ENCODE measurements around the gene GRK1. TPM values are rescaled to one million over a fixed set of nuclear protein-coding genes. Genes with fewer than 3 reads are reported as not detected.
"Not testable (repeated sequence)": the region's sequence is repeated elsewhere in the genome, so short reads cannot be mapped to it uniquely, and the experiment has no call there.

The GRK1 gene
- polyA plus RNA-seq, 5 donors, result 0.99 to 3.0 (median 1.5) TPM

DNA sequence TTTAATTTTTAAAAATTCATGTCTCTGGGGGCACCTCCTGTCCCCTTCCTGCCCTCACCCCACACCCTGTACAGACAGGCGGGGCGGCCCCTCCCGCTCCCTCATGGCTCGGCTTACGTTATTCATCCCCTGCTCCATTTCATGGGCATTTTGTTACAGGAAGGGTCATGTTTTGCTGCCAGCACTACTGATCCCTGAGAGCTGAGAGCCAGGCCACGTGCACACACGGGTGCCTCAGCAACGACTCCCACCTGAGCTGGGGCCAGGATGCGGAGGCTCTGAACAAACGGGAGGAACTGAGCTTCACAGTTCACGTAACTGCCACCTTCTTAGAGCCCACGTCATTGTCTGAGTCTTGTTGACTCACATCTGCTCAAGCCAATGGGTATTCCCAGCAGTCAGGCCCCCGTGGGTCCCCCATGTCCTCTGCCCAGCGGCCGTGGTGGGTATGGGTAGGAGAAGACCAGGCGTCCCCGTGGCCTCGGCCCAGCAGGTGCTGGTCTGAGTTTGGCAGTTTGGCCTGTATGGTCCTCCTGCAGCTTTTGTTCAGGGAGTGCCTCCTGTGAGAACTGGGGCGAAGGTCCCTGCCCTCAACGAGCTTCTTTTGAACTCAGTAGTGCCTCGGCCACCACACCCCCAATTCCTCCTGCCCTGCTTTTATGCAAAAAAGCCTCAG lies 75.6 kb downstream of the GRK1 start:
- DNase-seq, result no peak

DNA sequence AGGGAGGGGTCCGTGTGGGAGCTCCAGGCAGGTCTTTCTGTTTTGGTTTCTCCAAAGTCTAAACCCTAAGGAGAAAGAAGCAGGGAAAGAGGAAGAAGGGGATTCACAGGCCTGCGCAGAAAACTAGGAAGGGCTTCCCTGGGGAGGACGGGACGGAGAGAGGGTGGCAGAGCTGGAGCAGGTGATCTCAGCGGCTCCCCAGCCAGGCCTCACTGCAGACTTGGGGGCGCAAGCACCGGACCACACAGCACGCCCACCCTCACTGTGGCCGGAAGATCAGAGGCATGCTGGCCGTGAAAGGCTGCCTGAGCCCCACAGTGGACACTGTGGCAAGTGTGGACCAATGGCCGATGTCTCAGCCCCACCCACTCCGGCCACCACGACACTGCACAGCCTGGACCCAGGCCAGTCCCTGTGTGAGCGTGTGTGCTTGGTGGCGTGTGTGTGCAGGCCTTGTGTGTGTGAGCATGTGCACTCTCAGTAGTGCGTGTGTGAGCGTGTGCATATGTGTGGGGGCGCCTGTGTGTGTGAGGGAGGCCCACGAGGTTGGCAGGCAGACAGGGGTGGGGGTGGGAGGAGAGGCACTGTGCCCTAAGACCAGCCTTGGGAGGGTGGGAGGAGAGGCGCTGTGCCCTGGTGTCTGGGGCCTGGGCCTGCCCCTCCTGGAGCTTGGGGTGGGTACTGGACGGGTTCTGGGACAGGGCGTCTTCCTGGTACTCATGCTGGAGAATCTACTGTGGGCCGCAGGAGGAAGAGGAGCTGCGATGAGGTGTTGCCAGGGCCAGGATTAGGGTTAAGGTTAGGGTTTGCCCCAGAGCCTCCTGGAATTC lies 76.6 kb downstream of the GRK1 start:
- no peak for DNase-seq

DNA sequence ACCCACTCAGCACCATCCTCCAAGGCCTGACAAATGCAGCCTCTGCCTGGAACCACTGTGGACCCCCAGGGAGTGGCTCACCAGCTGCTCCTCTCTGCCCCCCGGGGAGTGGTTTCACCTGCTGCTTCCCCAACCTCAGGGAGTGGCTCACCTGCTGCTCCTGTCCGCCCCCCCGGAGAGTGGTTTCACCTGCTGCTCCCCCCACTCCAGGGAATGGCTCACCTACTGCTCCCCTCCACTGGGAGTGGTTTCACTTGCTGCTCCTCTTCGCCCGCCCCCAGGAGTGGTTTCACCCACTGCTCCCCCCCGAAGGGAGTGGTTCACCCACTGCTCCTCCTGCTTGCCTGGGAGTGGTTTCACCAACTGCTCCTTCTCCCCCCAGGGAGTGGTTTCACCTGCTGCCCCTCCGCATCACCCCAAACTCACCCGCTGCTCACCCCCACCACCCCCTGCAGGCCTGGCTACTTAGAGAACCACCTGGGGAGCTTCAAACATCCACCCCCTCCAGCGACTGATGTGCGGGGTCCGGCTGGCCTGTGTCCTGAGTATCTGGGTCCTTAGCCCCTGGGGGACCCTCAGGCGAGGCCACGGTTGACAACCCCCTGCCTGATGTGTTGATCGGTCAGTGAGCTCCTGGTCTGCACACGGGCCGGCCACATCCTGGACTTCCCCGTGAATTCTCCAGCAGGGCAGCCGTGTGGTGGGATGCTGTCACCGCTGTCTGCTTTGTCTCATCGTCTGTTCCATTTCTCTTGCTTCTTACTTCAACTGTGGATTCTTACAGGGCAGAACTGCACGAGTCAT lies 77.4 kb downstream of the GRK1 start:
- DNase-seq, result no peak

DNA sequence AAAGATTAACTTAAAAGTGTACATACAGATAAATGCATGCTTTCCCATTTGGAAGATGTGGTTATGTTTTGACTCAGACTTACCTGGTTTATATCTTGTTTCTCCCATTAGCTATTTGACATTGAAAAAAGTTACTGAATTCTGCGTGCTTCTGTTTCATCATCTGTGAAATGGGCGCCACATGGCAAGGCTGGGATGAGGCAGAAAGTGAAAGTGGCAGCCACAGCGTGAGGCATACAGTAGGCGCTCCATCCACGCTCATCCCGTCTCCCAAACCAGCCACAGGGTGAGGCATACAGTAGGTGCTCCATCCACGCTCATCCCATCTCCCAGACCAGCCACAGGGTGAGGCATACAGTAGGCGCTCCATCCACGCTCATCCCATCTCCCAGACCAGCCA lies 78.0 kb downstream of the GRK1 start:
- no peak for DNase-seq

DNA sequence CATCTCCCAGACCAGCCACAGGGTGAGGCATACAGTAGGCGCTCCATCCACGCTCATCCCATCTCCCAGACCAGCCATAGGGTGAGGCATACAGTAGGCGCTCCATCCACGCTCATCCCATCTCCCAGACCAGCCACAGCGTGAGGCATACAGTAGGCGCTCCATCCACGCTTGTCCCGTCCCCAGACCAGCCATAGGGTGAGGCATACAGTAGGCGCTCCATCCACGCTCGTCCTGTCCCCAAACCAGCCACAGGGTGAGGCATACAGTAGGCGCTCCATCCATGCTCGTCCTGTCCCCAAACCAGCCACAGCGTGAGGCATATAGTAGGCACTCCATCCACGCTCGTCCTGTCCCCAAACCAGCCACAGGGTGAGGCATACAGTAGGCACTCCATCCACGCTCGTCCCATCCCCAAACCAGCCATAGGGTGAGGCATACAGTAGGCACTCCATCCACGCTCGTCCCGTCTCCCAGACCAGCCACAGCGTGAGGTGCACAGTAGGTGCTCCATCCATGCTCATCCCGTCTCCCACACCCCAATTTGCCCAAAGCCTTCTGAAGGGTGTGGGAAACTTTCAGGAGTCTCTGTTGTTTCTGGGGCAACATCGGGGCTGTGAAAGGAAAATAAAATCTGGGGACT lies 78.6 kb downstream of the GRK1 start:
- not testable (repeated sequence) for DNase-seq

DNA sequence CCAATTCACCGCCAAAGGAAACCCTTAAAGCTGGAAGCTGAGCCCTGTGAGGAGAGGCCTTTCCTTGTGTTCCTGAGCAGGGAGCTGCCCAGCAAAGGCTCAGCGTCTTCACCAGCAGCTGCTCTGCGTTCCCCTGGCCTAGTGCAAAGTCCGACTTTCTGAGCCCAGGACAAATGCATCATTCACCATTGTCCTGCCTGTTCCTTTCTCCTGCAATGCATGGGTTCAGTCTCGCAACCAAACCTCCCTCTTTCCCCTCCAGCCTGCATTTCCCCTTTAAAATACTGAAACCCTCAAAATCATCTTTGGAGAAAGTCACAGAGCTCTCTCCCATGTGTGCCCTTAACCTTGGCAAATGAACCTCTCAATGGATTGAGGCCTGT lies 79.1 kb downstream of the GRK1 start:
- no peak for DNase-seq

DNA sequence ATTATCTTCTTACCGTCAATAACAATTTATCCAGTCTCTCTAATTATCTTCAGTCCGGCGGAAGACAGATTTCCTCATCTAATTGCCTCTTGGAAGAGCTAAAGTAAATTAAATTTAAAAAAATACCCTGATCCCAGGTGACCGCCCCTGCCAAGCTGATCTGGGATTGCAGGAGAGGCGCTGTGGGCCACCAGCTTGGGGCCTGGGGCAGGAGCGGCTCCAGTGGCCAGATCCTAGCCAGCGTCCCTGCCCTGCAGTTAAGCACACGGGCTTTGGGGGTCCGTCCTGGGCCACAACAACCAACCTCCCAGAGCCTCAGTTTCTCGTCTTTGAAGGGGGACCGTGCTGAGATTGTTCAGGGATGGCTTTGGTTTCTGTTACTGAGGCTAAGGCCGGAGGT lies 79.7 kb downstream of the GRK1 start:
- no peak for DNase-seq

DNA sequence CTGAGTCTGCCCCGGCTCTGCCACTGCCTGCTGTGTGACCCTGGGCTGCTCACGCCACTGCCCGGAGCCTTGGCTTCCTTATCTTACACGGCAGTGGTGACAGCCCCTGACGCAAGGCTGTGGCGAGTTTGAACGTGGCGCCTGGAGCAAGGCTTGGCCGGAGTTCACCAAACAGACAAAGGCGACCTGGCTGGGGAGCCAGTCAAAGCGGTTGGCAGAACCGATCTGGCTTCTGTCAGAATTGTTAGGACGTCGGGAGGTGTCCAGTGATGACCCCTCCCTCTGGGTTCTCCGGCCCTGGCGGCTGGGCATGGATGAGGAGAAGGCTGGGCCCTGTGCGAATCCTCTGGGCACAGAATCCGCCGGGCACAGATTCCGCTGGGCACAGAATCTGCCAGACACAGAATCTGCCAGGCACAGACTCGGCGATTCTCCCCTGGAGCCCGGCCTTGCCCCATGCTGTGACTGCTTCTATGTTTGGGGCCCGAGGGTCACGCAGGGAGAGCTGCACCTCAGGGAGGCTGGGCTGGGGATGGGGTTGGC lies 80.3 kb downstream of the GRK1 start:
- DNase-seq, result no peak

DNA sequence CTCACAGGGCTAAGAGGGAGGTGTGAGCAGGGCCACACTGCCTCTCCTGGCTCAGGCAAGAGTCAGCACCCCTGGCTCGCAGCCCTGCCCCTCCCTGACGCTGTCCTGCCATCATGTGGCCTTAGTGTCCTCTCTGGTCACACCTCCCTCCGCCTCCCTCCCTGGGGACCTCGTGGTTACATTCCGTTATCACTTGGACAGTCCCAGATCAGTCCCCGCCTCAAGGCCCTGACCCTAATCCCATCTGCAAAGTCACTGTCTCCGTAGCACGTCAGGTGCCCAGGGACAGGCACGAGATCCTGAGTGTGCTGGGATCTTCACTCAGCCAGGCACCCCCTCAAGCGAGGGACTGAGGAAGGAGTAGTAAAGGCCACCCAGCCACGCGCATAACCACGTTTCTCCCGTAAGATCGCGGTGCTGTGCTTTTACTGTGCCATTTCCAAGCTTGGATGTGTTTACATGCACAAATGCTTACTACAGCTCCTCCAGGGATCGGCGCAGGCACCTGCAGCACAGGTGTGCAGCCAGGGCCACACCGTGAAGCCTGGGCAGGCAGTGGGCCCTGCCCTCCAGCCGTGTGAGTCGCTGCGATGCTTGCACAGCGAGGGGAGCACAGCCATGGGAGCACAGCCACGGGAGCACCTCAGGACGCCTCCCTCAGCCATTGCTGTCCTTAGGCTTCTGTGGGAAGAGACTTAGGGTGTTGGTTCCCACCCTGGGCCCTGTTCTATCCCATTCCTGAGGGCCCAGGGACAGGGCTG lies 81.3 kb downstream of the GRK1 start:
- DNase-seq, result no peak

DNA sequence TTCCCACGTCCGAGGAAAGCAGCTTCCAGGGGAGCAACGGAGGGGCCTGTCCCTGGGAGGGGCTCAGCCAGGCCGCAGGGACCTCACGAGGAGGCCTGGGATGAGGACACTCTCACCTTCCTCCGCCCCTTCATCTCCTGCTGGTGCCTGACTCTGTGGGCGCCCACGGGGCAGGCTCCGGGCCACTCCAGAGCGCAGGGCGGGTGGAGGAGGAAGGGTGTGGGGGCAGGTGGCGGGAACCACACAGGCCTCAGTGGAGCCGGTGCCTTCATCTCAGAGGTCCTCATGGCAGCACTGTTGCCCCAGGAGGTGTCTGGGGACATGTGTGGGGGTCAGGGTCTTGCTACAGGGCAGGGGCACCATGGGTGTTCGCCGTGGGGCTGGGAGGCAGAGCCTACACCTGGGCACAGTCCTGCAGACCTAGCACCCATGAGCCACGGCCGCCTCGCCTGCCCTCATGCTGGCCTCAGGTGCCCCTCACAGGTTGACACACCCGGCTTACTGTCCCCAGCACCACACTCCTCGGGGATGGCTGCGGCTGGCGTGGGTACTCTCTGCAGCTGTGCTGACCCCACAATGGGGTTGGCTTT lies 81.9 kb downstream of the GRK1 start:
- no peak for DNase-seq

DNA sequence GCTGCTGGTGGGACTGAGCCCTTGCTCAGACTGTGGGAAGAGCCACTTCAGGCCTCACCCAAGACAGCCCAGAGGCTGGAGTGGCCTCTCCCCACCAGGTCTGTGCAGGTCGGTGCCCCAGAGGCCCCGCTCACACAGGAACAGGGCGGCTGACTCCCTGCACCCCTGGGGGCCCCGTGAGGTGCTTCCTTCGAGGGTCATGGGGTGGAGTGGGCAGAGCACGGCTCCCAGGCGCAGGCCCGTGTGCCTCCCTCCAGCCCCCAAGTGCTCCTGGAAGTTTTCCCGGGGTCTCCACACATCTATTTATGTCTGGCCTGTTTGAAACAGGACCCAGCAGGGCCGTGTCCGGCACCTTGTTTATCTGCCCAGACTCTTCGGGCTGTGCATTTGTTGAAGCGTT lies 82.5 kb downstream of the GRK1 start:
- no peak for DNase-seq

DNA sequence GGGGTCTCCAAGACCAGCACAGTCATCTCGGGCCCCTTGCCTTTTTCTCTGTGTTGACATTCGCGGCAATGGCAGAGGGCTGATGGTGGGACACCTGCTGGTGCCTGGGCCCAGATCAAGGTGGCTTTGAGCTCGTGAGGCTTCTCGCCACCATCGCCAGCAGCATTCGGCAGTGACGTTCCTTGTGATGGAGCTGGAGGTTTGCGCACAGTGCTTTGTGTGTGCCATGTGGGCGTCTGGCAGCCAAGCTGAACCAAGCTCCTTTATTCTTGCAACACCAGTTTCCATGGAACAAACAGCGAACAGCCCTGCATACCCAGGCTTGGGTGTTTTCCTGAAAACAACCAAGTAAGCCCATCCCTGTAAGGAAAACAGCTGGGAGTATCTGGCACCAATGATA lies 82.9 kb downstream of the GRK1 start:
- DNase-seq, result no peak

DNA sequence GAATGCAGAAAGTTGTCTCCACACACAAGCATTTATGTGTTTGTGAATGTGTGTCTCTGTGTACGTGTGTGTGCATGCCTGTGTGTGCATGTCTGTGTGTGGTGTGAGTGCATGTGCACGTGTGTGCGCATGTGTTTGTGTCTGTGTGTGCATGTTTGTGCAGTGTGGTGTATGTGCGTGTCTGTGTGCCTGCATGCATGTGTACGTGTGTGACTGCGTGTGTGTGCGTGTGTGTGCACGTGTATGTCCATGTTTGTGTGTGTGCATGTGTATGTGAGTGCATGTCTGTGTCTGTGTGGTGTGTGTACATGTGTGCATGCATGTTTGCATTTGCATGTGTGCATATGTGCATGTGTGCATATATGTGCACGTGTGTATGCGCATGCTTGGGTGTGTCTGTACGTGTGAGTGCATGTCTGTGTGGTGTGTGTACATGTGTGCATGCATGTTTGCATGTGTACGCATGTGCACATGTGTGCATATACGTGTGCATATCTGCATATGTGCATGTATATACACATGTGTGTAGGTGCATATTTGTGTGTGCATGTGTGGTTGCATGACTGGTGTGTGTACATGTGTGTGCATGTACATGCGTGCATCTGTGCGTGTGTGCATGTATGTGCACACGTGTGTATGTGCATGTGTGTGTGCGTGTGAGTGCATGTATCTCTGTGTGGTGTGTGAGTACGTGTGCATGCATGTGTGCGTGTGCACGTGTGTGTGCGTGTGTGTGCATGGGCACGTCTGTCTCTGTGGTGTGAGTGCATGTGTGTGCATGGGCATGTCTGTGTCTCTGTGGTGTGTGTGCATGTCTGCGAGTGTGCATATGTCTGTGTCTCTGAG lies 83.8 kb downstream of the GRK1 start:
- no peak for DNase-seq

DNA sequence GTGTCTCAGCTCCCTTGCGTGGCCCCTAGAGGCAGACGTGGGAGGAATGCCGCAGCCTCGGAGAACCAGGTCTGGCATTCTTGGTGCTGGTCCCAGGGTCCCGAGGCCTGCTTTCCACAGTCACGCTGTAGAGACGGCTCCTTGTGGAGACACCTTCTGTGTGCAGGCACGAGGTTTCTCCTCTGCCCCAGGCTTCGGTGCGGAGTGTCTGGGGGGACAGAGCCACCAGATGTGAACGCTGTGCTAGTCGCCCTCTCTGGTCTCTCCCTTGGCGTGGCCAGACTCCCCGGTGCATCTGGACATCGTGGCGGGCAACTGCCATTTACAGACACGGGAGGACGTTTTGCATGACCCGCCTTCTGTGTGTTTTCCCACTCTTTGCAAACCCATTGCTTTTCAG lies 84.5 kb downstream of the GRK1 start:
- no peak for DNase-seq

DNA sequence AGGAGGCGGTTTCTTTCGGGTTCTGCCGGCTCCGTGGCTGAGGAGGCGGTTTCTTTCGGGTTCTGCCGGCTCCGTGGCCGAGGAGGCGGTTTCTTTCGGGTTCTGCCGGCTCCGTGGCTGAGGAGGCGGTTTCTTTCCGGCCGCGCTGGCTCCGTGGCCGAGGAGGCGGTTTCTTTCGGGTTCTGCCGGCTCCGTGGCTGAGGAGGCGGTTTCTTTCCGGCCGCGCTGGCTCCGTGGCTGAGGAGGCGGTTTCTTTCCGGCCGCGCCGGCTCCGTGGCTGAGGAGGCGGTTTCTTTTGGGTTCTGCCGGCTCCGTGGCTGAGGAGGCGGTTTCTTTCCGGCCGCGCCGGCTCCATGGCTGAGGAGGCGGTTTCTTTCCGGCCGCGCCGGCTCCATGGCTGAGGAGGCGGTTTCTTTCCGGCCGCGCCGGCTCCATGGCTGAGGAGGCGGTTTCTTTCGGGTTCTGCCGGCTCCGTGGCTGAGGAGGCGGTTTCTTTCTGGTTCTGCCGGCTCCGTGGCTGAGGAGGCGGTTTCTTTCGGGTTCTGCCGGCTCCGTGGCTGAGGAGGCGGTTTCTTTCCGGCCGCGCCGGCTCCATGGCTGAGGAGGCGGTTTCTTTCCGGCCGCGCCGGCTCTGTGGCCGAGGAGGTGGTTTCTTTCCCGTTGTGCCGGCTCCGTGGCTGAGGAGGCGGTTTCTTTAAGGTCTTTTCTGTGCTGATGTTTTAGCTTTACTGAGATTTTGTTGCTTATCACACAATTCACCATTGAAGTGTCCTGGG lies 85.4 kb downstream of the GRK1 start:
- DNase-seq, result not testable (repeated sequence)

DNA sequence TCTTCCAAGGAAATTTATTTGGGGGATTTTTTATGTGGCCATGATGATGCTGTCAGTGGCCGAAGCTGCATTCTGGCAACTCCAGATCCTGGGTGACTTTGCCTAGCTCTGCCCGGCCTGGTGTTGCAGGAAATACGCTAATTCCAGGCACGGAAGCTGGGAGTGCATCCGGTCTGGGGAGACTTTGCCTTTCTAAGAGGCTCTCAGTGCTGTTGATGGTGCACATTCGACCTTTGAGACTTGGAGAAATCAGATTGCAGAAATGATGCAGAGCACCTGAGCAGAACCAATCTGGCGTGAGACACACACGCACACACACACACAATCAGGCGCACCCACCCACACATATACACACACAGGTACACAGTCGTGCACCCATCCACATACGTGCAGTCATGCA lies 86.2 kb downstream of the GRK1 start:
- DNase-seq, result no peak

DNA sequence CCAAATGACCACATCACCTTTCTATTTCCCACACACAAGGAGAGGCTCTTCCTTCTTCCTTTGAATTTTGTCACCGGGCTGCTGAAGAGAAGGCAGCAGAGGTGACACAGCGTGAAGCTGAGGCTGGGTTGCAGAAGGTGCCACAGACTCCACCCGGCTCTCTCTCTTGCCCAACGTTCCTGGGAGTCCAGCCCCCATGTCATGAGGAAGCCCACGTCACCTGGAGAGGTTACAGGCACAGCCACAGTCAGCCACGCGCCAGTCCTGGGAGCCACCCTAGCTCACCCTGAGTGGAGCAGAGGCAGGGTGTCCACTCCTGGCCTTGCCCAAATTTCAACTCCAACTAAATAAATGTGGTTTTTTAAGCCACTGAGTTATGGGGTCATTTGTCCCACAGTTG lies 87.2 kb downstream of the GRK1 start:
- DNase-seq, result no peak

DNA sequence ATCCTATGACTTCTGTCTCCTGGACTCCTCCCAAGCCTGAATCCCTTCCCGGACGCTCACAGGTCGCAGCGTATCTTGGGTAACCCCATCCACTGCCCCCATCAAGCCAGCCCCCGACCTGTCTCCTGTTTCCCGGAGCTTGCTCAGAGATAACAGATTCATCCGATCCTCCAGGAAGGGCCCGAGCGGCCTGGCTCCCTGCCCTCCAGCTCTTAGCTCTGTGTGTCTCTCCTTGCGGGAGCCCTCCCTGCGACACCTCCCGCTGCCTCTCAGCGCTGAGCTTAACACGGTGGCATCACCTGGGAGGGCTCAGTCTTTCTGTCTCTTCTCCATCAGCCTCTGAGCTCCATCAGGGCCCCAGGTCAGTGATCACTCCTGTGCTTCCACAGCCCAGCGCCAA lies 87.7 kb downstream of the GRK1 start:
- DNase-seq, result no peak

All from right lung (tissue), 5 donors.